ENCODE measurements around the gene SPON1.
A peak's percentile ranks its signal among the peaks of the same experiment; 100 is the strongest.

DNA sequence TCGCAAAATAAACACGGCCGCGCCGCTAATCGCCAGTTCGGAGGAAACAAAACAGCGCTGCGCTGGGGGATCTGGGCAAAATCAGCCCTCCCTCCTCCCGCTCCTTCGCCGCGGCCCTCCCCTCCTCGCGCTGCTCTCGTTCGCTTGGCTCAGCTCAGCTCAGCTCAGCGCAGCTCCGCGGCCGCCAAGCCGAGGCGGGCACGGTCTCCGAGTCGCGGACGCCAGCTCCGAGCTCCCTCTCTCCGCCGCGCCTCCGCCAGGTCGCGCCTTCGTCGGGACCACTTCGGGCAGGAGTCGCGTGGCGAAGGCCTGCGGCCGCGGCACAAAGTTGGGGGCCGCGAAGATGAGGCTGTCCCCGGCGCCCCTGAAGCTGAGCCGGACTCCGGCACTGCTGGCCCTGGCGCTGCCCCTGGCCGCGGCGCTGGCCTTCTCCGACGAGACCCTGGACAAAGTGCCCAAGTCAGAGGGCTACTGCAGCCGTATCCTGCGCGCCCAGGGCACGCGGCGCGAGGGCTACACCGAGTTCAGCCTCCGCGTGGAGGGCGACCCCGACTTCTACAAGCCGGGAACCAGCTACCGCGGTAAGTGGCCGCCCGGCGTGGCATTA, at the start of gene SPON1:
- TF ChIP-seq, protein P1, sequence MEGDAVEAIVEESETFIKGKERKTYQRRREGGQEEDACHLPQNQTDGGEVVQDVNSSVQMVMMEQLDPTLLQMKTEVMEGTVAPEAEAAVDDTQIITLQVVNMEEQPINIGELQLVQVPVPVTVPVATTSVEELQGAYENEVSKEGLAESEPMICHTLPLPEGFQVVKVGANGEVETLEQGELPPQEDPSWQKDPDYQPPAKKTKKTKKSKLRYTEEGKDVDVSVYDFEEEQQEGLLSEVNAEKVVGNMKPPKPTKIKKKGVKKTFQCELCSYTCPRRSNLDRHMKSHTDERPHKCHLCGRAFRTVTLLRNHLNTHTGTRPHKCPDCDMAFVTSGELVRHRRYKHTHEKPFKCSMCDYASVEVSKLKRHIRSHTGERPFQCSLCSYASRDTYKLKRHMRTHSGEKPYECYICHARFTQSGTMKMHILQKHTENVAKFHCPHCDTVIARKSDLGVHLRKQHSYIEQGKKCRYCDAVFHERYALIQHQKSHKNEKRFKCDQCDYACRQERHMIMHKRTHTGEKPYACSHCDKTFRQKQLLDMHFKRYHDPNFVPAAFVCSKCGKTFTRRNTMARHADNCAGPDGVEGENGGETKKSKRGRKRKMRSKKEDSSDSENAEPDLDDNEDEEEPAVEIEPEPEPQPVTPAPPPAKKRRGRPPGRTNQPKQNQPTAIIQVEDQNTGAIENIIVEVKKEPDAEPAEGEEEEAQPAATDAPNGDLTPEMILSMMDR (IDR thresholded peaks at IDR 0.05): no peak
- TF ChIP-seq POLR2AphosphoS5 (IDR thresholded peaks at IDR 0.05; ENCODE audit: low read depth, low read length) (no peak), SIN3A (IDR thresholded peaks at IDR 0.05; ENCODE audit: borderline replicate concordance, insufficient read depth, low read depth, low read length) (no peak), TCF7L2 (IDR thresholded peaks at IDR 0.05; ENCODE audit: low read depth, low read length) (no peak)
- TF ChIP-seq, protein P2, sequence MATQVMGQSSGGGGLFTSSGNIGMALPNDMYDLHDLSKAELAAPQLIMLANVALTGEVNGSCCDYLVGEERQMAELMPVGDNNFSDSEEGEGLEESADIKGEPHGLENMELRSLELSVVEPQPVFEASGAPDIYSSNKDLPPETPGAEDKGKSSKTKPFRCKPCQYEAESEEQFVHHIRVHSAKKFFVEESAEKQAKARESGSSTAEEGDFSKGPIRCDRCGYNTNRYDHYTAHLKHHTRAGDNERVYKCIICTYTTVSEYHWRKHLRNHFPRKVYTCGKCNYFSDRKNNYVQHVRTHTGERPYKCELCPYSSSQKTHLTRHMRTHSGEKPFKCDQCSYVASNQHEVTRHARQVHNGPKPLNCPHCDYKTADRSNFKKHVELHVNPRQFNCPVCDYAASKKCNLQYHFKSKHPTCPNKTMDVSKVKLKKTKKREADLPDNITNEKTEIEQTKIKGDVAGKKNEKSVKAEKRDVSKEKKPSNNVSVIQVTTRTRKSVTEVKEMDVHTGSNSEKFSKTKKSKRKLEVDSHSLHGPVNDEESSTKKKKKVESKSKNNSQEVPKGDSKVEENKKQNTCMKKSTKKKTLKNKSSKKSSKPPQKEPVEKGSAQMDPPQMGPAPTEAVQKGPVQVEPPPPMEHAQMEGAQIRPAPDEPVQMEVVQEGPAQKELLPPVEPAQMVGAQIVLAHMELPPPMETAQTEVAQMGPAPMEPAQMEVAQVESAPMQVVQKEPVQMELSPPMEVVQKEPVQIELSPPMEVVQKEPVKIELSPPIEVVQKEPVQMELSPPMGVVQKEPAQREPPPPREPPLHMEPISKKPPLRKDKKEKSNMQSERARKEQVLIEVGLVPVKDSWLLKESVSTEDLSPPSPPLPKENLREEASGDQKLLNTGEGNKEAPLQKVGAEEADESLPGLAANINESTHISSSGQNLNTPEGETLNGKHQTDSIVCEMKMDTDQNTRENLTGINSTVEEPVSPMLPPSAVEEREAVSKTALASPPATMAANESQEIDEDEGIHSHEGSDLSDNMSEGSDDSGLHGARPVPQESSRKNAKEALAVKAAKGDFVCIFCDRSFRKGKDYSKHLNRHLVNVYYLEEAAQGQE (IDR thresholded peaks at IDR 0.05; ENCODE audit: insufficient read depth in 1 of 2, low read depth in 2 of 2, low read length in 1 of 2): 0 out of 4 replicates have a peak, but pooled peaks of 1 of the 2 experiments have one; percentile 7
